ENCODE measurements around the gene CALML3. TPM values are rescaled to one million over a fixed set of nuclear protein-coding genes. Genes with fewer than 3 reads are reported as not detected.

Gene CALML3
- total RNA-seq, 1 donor from 2014 or later = not detected

GRCh38 chr10:5563991-5564536, 39.3 kb downstream of the CALML3 start:
- H3K36me3 ChIP-seq = no peaks in the 10 kb centered on the region
- no peak overlapping the region for H3K4me3 ChIP-seq
- no peaks in the 10 kb centered on the region for H3K9me3 ChIP-seq (replicated peaks)
- intact Hi-C loops (cut with micrococcal nuclease) = no loop called here
- peaks cover 5% of the 10 kb centered on the region for H3K27me3 ChIP-seq (ENCODE audit: low read depth)
- no peak for TF ChIP-seq CTCF (IDR thresholded peaks at IDR 0.05; ENCODE audit: borderline replicate concordance)
- no peak for DNase-seq
- no peaks in the 10 kb centered on the region for H3K4me1 ChIP-seq
- H3K27ac ChIP-seq (replicated peaks) = no peak overlapping the region

DNA sequence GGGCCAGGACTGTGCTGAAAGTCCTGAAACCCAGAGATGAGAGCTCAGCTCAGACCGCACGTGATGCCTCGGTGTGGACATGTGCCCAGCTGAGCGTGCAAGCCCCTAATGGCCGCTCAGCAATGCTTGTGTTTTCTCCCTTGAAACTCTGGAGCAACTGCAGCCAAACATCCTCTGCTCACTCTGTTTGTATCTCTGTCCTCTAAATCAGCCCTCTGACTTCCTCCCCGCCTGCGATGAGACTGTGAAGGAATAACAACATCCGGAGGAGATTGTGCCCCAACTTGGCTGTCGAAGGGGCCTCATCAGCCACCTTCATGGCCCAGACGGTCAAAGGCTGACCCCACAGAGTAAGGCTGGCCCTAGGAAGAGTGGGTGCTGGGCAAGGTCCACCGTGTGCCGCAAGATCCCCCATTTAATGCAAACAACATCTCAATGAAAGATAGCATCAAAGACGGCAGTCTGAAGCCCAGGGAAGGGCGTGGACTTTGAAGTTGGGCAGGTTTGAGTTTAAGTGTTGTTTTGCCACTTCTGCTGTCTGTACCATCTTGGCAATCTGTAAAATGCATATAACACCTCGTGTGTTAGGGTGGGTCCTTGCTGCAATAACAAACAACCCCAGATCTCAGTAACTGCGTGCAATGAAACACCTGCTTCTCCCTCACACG, 39.9 kb downstream of the CALML3 start:
- intact Hi-C loops (cut with micrococcal nuclease) = no loop called here
- no peak overlapping the region for H3K27ac ChIP-seq (replicated peaks)
- H3K9me3 ChIP-seq (replicated peaks) = no peaks in the 10 kb centered on the region
- H3K27me3 ChIP-seq (ENCODE audit: low read depth) = peaks cover 5% of the 10 kb centered on the region
- no peak for TF ChIP-seq CTCF (IDR thresholded peaks at IDR 0.05; ENCODE audit: borderline replicate concordance)
- H3K4me1 ChIP-seq = no peaks in the 10 kb centered on the region
- H3K4me3 ChIP-seq = no peak overlapping the region
- no peaks in the 10 kb centered on the region for H3K36me3 ChIP-seq
- DNase-seq = no peak

GRCh38 chr10:5565205-5565545, 40.4 kb downstream of the CALML3 start:
- Histone ChIP-seq H3K4me1 (no peaks in the 10 kb centered on the region), H3K27me3 (ENCODE audit: low read depth) (peaks cover 5% of the 10 kb centered on the region), H3K4me3 (no peak overlapping the region), H3K27ac (replicated peaks) (no peak overlapping the region), H3K36me3 (no peaks in the 10 kb centered on the region), H3K9me3 (replicated peaks) (no peaks in the 10 kb centered on the region)
- intact Hi-C loops (cut with micrococcal nuclease) = no loop called here
- peak; percentile 2 for DNase-seq
- no peak for TF ChIP-seq CTCF (IDR thresholded peaks at IDR 0.05; ENCODE audit: borderline replicate concordance)

GRCh38 chr10:5565671-5566581, 41.2 kb downstream of the CALML3 start:
- Histone ChIP-seq H3K27me3 (ENCODE audit: low read depth) (peaks cover 5% of the 10 kb centered on the region), H3K27ac (replicated peaks) (no peak overlapping the region), H3K9me3 (replicated peaks) (no peaks in the 10 kb centered on the region), H3K36me3 (no peaks in the 10 kb centered on the region), H3K4me3 (no peak overlapping the region), H3K4me1 (no peaks in the 10 kb centered on the region)
- intact Hi-C loops (cut with micrococcal nuclease) = no loop called here
- DNase-seq = peak; percentile 3
- TF ChIP-seq CTCF (IDR thresholded peaks at IDR 0.05; ENCODE audit: borderline replicate concordance) = no peak

- peaks cover 5% of the 10 kb centered on the region for H3K27me3 ChIP-seq (ENCODE audit: low read depth)
- no peak for TF ChIP-seq CTCF (IDR thresholded peaks at IDR 0.05; ENCODE audit: borderline replicate concordance)
- H3K9me3 ChIP-seq (replicated peaks) = no peaks in the 10 kb centered on the region
- intact Hi-C loops (cut with micrococcal nuclease) = no loop called here
- DNase-seq = no peak
- H3K27ac ChIP-seq (replicated peaks) = no peak overlapping the region
- H3K4me1 ChIP-seq = no peaks in the 10 kb centered on the region
- H3K36me3 ChIP-seq = no peaks in the 10 kb centered on the region
- no peak overlapping the region for H3K4me3 ChIP-seq
Observed at GRCh38 chr10:5566614-5567013, 41.9 kb downstream of the CALML3 start.

Measured in left ventricle myocardium inferior (tissue), 1 donor.